SU-DHL-6 (cell line): Measurements from ENCODE around the gene NSRP1.
A peak's percentile ranks its signal among the peaks of the same experiment; 100 is the strongest.

Source experiments
- H2AFZ ChIP-seq: fragments of 200-600 bp; sonication (generic); 2 replicates; pipeline ENCODE4 v1.6.1; 2014; ENCODE audit warnings: low read depth, mild to moderate bottlenecking, moderate library complexity, mixed read lengths, antibody characterized with exemption, low read length; ENCODE audit not compliant: severe bottlenecking
- H3F3A ChIP-seq: fragments of 200-600 bp; shearing (Covaris generic); 2 replicates; pipeline ENCODE4 v1.6.0; 2016; ENCODE audit warnings: antibody characterized with exemption, mild to moderate bottlenecking; ENCODE audit not compliant: insufficient read depth
- H3K27ac ChIP-seq: fragments of 200-600 bp; sonication (generic); 2 replicates; pipeline ENCODE4 v1.5.1; 2016; ENCODE audit warnings: low read depth, mild to moderate bottlenecking, low read length, moderate library complexity, mixed read lengths
- H3K27me3 ChIP-seq: fragments of 200-600 bp; sonication (generic), shearing (Covaris generic); 2 replicates; pipeline ENCODE4 v1.6.0; 2014; ENCODE audit warnings: mild to moderate bottlenecking, low read length
- H3K36me3 ChIP-seq: fragments of 200-600 bp; sonication (generic); 2 replicates; pipeline ENCODE4 v1.6.1; 2014; ENCODE audit warnings: mild to moderate bottlenecking, low read length, mixed read lengths
- H3K4me2 ChIP-seq: fragments of 300-600, 200-600 bp; shearing (Covaris generic), sonication (generic); 2 replicates; pipeline ENCODE4 v1.6.0; 2014; ENCODE audit warnings: low read length, low read depth, mild to moderate bottlenecking; ENCODE audit not compliant: poor library complexity, severe bottlenecking
- H3K4me3 ChIP-seq: fragments of 200-600 bp; sonication (generic); 2 replicates; pipeline ENCODE4 v1.5.1; 2014; ENCODE audit warnings: antibody characterized with exemption, low read length, mild to moderate bottlenecking, mixed read lengths; ENCODE audit not compliant: insufficient read depth, poor library complexity, severe bottlenecking
- H3K79me2 ChIP-seq: fragments of 200-600 bp; sonication (generic); 2 replicates; pipeline ENCODE4 v1.6.1; 2014; ENCODE audit warnings: mild to moderate bottlenecking, low read length, moderate library complexity; ENCODE audit not compliant: insufficient read depth
- H3K9ac ChIP-seq: fragments of 200-600 bp; sonication (generic); 2 replicates; pipeline ENCODE4 v1.7.0; 2014; ENCODE audit warnings: mild to moderate bottlenecking, low read length
- H3K9me2 ChIP-seq: fragments of 200-600 bp; sonication (generic); replicated peaks from 2 replicates; pipeline ENCODE4 v1.6.1; 2014; ENCODE audit warnings: low read length; ENCODE audit not compliant: insufficient read depth
- H3K9me3 ChIP-seq: fragments of 200-600 bp; sonication (generic); 2 replicates; pipeline ENCODE4 v1.6.1; 2014; ENCODE audit warnings: low read length, mixed read lengths; ENCODE audit not compliant: insufficient read depth
- H4K20me1 ChIP-seq: fragments of 200-600 bp; sonication (generic); 2 replicates; pipeline ENCODE4 v1.6.1; 2014; ENCODE audit warnings: low read depth, mild to moderate bottlenecking, antibody characterized with exemption, low read length, moderate library complexity, mixed read lengths
- EZH2phosphoT487 ChIP-seq: fragments of 200-600 bp; sonication (generic), shearing (Covaris generic); conservative IDR thresholded peaks from 2 replicates; pipeline ENCODE4 v1.6.1; 2018; ENCODE audit warnings: mild to moderate bottlenecking, antibody characterized with exemption, low read length, moderate library complexity, mixed read lengths
- TF ChIP-seq, protein P1 (sequence below): fragments of 200-600 bp; sonication (generic); IDR thresholded peaks from one replicate; pipeline ENCODE4 v1.5.1; 2017; ENCODE audit warnings: antibody characterized with exemption, mild to moderate bottlenecking, low read length, moderate library complexity; ENCODE audit not compliant: insufficient read depth, poor library complexity, severe bottlenecking

Gene NSRP1

DNA sequence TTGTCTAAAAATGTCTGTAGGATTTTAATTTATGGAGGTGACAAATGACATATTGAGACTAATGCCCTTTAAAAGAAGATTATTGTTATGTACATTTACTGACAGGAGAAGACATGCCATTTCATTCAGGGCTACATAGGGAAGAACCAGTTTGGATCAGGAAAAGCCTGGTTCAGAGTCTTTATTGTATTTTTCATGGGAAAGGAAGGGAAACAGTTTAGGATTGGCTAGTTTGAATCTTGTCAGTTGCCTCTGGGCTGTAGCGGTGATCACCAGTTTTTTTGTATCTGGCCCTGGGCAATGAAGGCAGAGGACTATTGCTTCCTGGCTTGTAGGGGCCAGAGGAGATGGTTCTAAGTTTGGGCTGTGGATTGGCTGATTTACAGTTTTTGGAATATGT, 31.8 kb downstream of the NSRP1 start:
- H3K4me2 ChIP-seq = no peak overlapping the region
- H3K9me3 ChIP-seq = no peaks in the 10 kb centered on the region
- H2AFZ ChIP-seq = no peak overlapping the region
- H3K9me2 ChIP-seq = no peaks in the 10 kb centered on the region
- H3K27me3 ChIP-seq = no peaks in the 10 kb centered on the region
- H3K4me3 ChIP-seq = no peak overlapping the region
- no peaks in the 10 kb centered on the region for H3K36me3 ChIP-seq
- peaks cover 2% of the 10 kb centered on the region; the same call in 1 of the 2 replicates for H4K20me1 ChIP-seq
- H3F3A ChIP-seq = peaks cover 17% of the 10 kb centered on the region
- peaks cover 54% of the 10 kb centered on the region for H3K79me2 ChIP-seq
- H3K27ac ChIP-seq = no peak overlapping the region
- TF ChIP-seq, protein P1, sequence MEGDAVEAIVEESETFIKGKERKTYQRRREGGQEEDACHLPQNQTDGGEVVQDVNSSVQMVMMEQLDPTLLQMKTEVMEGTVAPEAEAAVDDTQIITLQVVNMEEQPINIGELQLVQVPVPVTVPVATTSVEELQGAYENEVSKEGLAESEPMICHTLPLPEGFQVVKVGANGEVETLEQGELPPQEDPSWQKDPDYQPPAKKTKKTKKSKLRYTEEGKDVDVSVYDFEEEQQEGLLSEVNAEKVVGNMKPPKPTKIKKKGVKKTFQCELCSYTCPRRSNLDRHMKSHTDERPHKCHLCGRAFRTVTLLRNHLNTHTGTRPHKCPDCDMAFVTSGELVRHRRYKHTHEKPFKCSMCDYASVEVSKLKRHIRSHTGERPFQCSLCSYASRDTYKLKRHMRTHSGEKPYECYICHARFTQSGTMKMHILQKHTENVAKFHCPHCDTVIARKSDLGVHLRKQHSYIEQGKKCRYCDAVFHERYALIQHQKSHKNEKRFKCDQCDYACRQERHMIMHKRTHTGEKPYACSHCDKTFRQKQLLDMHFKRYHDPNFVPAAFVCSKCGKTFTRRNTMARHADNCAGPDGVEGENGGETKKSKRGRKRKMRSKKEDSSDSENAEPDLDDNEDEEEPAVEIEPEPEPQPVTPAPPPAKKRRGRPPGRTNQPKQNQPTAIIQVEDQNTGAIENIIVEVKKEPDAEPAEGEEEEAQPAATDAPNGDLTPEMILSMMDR = no peak
- TF ChIP-seq EZH2phosphoT487 = no peak
- H3K9ac ChIP-seq = no peak overlapping the region

DNA sequence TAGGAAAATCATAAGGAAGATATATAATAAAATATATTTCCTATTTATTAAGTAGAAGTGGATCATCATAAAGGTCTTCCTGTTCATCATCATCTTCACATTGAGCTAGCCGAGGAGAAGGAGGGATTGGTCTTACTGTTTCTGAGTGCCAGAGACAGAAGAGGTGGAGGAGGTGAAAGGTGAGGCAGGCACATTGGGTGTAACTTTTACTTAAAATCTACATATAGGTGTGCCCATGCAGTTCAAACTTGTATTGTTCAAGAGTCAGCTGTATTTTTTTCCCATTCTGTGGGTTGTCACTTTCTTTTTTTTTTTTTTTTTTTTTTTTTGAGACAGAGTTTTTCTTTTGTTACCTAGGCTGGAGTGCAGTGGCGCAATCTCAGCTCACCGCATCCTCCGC, 34.9 kb downstream of the NSRP1 start:
- no peak overlapping the region for H3K9ac ChIP-seq
- H3K4me3 ChIP-seq = no peak overlapping the region
- H4K20me1 ChIP-seq = no peaks in the 10 kb centered on the region
- H3K79me2 ChIP-seq = peaks cover 47% of the 10 kb centered on the region
- H3K36me3 ChIP-seq = no peaks in the 10 kb centered on the region
- H2AFZ ChIP-seq = no peak overlapping the region
- peak overlapping the region; percentile 49; the same call in 1 of the 2 replicates for H3K27ac ChIP-seq
- no peaks in the 10 kb centered on the region for H3K27me3 ChIP-seq
- H3F3A ChIP-seq = peaks cover 24% of the 10 kb centered on the region; the same call in 1 of the 2 replicates
- H3K4me2 ChIP-seq = peak overlapping the region; percentile 33
- H3K9me3 ChIP-seq = no peaks in the 10 kb centered on the region
- TF ChIP-seq, protein P1 = no peak
- TF ChIP-seq EZH2phosphoT487 = no peak
- no peaks in the 10 kb centered on the region for H3K9me2 ChIP-seq

DNA sequence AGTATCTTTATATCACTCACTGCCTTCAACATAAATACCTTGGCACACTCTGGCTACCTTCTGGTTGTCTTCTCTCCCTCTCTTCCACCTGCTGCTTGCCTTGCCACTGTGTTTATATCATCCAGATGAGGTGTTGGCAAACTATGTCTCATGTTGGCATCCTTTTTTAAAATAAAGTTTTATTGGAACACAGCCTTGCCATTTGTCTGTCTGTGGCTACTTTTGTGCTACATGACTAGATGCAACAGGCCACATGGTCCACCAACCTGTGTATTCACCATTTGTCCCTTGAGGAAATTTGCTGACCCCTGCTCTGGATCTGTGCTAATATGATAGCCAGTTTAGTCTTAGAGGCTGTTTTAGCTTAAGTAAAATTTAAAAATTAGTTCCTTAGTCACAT, 36.8 kb downstream of the NSRP1 start:
- H3K36me3 ChIP-seq = peaks cover 9% of the 10 kb centered on the region
- no peaks in the 10 kb centered on the region for H3K27me3 ChIP-seq
- no peak overlapping the region for H3K27ac ChIP-seq
- no peaks in the 10 kb centered on the region for H4K20me1 ChIP-seq
- H3K9ac ChIP-seq = no peak overlapping the region
- peaks cover 61% of the 10 kb centered on the region for H3K79me2 ChIP-seq
- H3K4me2 ChIP-seq = no peak overlapping the region
- TF ChIP-seq, protein P1 = no peak
- no peak for TF ChIP-seq EZH2phosphoT487
- H3K9me3 ChIP-seq = no peaks in the 10 kb centered on the region
- H2AFZ ChIP-seq = no peak overlapping the region
- H3F3A ChIP-seq = peaks cover 18% of the 10 kb centered on the region; the same call in 1 of the 2 replicates
- H3K4me3 ChIP-seq = no peak overlapping the region
- H3K9me2 ChIP-seq = no peaks in the 10 kb centered on the region
